GM10266 (cell line): ENCODE results near the gene PTGFR.

Experiments used
- DNase-seq: peaks from one replicate; pipeline ENCODE4 v3.0.0; 2012; ENCODE audit errors: extremely low spot score
- CTCF ChIP-seq: IDR thresholded peaks from 2 replicates; pipeline ENCODE4 v1.5.1; 2012; ENCODE audit warnings: mild to moderate bottlenecking, low read depth; ENCODE audit not compliant: control insufficient read depth, insufficient read depth; ENCODE audit errors: missing control alignments

PTGFR gene

GRCh38 chr1:78490861-78491450 is at the start of gene PTGFR:
PTGFR (plus strand) TSS chr1:78490974; CDS start chr1:78492744, 1,770 bp downstream.
- TF ChIP-seq CTCF, result no peak
- no peak for DNase-seq

GRCh38 chr1:78441921-78442320 is 48.9 kb upstream of the PTGFR start:
- no peak for DNase-seq
- TF ChIP-seq CTCF, result no peak

- no peak for DNase-seq
- TF ChIP-seq CTCF, result no peak
Measured at GRCh38 chr1:78447086-78447485, 43.7 kb upstream of the PTGFR start.

- DNase-seq, result no peak
- TF ChIP-seq CTCF, result no peak
Measured at GRCh38 chr1:78464449-78464891, 26.3 kb upstream of the PTGFR start.

- TF ChIP-seq CTCF, result no peak
- DNase-seq, result no peak
Measured at GRCh38 chr1:78465143-78465542, 25.6 kb upstream of the PTGFR start.

- TF ChIP-seq CTCF, result no peak
- no peak for DNase-seq
Measured at GRCh38 chr1:78468521-78468920, 22.3 kb upstream of the PTGFR start.

GRCh38 chr1:78469576-78469975 is 21.2 kb upstream of the PTGFR start:
- TF ChIP-seq CTCF, result no peak
- DNase-seq, result no peak
